NCI-H524 (cell line): ENCODE measurements around the gene CDKN1A.
"Not testable (repeated sequence)": the region's sequence is repeated elsewhere in the genome, so short reads cannot be mapped to it uniquely, and the experiment has no call there.

Experiments
- DNase-seq, 2 experiments: peaks; one replicate each; lab custom pipeline; 2025; lab: John Stamatoyannopoulos, UW

Gene CDKN1A

GRCh38 chr6:36721369-36722140 is 43.0 kb downstream of the CDKN1A start:
- DNase-seq = no peak

GRCh38 chr6:36722365-36722764 is 43.9 kb downstream of the CDKN1A start:
- DNase-seq = no peak

GRCh38 chr6:36722879-36723278 is 44.4 kb downstream of the CDKN1A start:
- DNase-seq = no peak

- DNase-seq = not testable (repeated sequence)
Observed at GRCh38 chr6:36723992-36724391, 45.5 kb downstream of the CDKN1A start.

GRCh38 chr6:36724514-36725390 is 46.2 kb downstream of the CDKN1A start:
- peak; percentile 48 to 72 for DNase-seq

- no peak for DNase-seq
Observed at GRCh38 chr6:36725581-36725980, 47.1 kb downstream of the CDKN1A start.

- DNase-seq = peak; percentile 93 to 98
Observed at GRCh38 chr6:36727505-36728021, 49.0 kb downstream of the CDKN1A start.

GRCh38 chr6:36728289-36729160 is 50.0 kb downstream of the CDKN1A start:
- no peak for DNase-seq

GRCh38 chr6:36729161-36729524 is 50.6 kb downstream of the CDKN1A start:
- no peak for DNase-seq

- DNase-seq = no peak
Observed at GRCh38 chr6:36730424-36731380, 52.2 kb downstream of the CDKN1A start.

GRCh38 chr6:36731622-36732310 is 53.3 kb downstream of the CDKN1A start:
- no peak for DNase-seq

GRCh38 chr6:36733300-36733699 is 54.8 kb downstream of the CDKN1A start:
- DNase-seq = no peak

- no peak for DNase-seq
Observed at GRCh38 chr6:36734486-36735060, 56.1 kb downstream of the CDKN1A start.

- no peak for DNase-seq
Observed at GRCh38 chr6:36735110-36736071, 56.9 kb downstream of the CDKN1A start.
